Mononuclear cell (primary cell): ENCODE measurements around the gene PCDHGA2. TPM values are rescaled to one million over a fixed set of nuclear protein-coding genes. Genes with fewer than 3 reads are reported as not detected.
"Not testable (repeated sequence)": the region's sequence is repeated elsewhere in the genome, so short reads cannot be mapped to it uniquely, and the experiment has no call there.

Experiments
- H3K27me3 ChIP-seq: 2 replicates; pipeline ENCODE4 v1.6.0; 2011; ENCODE audit warnings: low read length, control low read depth; ENCODE audit not compliant: insufficient read depth
- H3K4me1 ChIP-seq: 2 replicates; pipeline ENCODE4 v1.5.1; 2011; ENCODE audit warnings: mild to moderate bottlenecking, low read length, control low read depth; ENCODE audit not compliant: insufficient read depth
- H3K4me3 ChIP-seq: 2 replicates; pipeline ENCODE4 v1.5.1; 2011; ENCODE audit warnings: mild to moderate bottlenecking, low read length, moderate library complexity
- H3K9me3 ChIP-seq: 2 replicates; pipeline ENCODE4 v1.5.1; 2011; ENCODE audit warnings: low read depth, mild to moderate bottlenecking, control low read depth, low read length
- total RNA-seq: library from RNA; depleted of rRNA; stranded (reverse); fragments of >200 nt; gene quantifications from one replicate; pipeline ENCODE4 v1.2.3, GENCODE V29; 2012

Gene PCDHGA2
- total RNA-seq, 1 donor: not detected

DNA sequence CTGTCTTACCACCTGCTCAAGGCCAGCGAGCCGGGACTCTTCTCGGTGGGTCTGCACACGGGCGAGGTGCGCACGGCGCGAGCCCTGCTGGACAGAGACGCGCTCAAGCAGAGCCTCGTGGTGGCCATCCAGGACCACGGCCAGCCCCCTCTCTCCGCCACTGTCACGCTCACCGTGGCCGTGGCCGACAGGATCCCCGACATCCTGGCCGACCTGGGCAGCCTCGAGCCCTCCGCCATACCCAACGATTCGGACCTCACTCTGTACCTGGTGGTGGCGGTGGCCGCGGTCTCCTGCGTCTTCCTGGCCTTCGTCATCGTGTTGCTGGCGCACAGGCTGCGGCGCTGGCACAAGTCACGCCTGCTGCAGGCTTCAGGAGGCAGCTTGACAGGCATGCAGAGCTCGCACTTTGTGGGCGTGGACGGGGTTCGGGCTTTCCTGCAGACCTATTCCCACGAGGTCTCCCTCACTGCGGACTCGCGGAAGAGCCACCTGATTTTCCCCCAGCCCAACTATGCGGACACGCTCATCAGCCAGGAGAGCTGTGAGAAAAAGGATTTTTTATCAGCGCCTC, 2.3 kb downstream of the PCDHGA2 start:
- peaks cover 21% of the 10 kb centered on the region for H3K9me3 ChIP-seq
- H3K27me3 ChIP-seq: peaks cover 84% of the 10 kb centered on the region

DNA sequence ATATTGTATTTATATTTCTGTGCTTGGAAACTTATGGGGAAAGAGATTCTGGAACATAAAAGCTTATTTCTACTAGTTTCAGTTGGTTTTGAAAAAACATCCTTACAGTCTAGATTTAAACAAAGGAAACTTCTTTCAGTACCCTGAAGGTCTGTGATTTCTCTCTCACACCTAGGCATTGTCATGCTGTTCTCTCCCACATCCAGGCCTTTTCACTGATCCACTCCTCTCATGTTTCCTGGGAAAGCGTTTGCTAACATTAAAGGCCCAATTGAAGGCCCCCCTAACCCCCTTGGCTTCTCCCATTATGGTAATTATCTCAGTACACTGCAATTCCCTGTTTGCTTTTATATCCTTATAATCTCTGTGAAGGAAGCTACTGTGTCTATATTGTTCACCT, 4.2 kb downstream of the PCDHGA2 start:
- no peak overlapping the region for H3K4me3 ChIP-seq
- peaks cover 75% of the 10 kb centered on the region for H3K27me3 ChIP-seq
- H3K4me1 ChIP-seq: no peaks in the 10 kb centered on the region
- H3K9me3 ChIP-seq: peaks cover 5% of the 10 kb centered on the region

More for the DNA sequence above, 2.3 kb downstream of the PCDHGA2 start:
- H3K4me1 ChIP-seq, H3K4me3 ChIP-seq: not testable (repeated sequence)

DNA sequence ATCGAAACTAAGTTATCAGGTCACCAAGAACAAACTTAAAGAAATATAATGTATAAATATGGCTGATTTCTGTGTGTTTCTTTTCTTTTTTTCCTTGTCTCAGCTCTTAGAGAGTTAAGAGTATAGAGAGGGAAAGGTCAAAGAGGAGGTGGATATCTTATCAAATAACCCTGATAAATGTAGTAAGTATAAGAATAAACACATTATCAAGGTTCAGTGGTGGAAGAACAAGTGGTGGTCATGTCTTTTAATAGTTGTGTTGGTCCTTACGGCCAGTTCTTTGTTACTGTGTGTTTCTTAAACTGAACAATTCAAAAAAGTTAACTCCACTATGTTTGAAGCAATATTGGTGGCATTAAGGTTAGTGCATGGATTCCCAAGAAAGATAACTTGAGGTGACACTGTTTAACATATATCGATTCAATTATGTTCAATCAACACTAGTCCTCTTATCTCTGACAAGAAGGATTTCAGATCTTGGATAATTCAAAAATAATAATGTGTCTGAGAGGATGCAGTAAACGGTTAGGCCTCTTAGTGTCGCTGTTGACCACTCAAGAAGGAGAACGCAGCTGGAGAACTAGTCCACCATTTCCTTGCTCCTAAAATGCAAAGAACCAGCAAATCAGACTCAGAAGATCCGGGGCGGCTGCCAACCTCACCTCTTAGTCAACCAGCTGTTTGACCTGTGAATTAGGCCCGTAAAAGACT, 4.8 kb downstream of the PCDHGA2 start, which contains the start of gene PCDHGA3:
TSS of gene PCDHGA3 (plus strand) at position 588 of the 711 bp plus-strand sequence. CDS start 205 bp downstream, outside the sequence.
- H3K27me3 ChIP-seq: peaks cover 75% of the 10 kb centered on the region
- H3K9me3 ChIP-seq: peaks cover 7% of the 10 kb centered on the region
- H3K4me3 ChIP-seq: no peak within 1 kb of the TSS
- no peaks in the 10 kb centered on the region for H3K4me1 ChIP-seq

DNA sequence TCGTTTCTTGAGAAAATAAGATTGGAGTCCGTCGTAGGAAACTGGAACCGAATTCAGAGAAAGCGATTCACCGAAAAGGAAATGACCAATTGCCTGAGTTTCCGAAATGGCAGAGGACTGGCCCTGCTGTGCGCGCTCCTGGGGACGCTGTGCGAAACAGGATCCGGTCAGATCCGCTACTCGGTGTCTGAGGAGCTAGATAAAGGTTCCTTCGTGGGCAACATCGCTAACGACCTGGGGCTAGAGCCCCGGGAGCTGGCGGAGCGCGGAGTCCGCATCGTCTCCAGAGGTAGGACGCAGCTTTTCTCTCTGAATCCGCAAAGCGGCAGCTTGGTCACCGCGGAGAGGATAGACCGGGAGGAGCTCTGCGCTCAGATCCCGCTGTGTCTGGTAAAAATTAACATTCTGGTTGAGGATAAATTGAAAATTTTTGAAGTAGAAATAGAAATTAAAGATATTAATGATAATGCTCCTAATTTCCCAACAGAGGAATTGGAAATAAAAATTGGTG, 5.4 kb downstream of the PCDHGA2 start:
- H3K9me3 ChIP-seq: peaks cover 12% of the 10 kb centered on the region
- H3K27me3 ChIP-seq: peaks cover 75% of the 10 kb centered on the region
- H3K4me3 ChIP-seq: no peak overlapping the region
- no peaks in the 10 kb centered on the region for H3K4me1 ChIP-seq

DNA sequence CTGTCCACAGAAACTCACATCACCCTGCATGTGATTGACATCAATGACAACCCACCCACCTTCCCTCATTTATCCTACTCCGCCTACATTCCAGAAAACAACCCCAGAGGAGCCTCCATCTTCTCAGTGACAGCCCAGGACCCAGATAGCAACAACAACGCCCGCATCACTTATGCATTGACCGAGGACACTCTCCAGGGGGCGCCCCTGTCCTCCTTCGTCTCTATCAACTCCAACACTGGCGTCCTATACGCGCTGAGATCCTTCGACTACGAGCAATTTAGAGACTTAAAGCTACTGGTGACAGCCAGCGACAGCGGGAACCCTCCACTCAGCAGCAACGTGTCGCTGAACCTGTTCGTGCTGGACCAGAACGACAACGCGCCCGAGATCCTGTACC, 6.8 kb downstream of the PCDHGA2 start:
- Histone ChIP-seq H3K4me1 (no peaks in the 10 kb centered on the region), H3K27me3 (peaks cover 77% of the 10 kb centered on the region), H3K9me3 (peaks cover 12% of the 10 kb centered on the region), H3K4me3 (no peak overlapping the region)

DNA sequence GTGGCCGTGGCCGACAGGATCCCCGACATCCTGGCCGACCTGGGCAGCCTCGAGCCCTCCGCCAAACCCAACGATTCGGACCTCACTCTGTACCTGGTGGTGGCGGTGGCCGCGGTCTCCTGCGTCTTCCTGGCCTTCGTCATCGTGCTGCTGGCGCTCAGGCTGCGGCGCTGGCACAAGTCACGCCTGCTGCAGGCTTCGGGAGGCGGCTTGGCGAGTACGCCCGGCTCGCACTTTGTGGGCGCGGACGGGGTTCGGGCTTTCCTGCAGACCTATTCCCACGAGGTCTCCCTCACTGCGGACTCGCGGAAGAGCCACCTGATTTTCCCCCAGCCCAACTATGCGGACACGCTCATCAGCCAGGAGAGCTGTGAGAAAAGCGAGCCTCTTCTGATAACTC, 7.5 kb downstream of the PCDHGA2 start:
- not testable (repeated sequence) for H3K4me1 ChIP-seq, H3K4me3 ChIP-seq
- H3K9me3 ChIP-seq: peaks cover 12% of the 10 kb centered on the region
- peaks cover 82% of the 10 kb centered on the region for H3K27me3 ChIP-seq

DNA sequence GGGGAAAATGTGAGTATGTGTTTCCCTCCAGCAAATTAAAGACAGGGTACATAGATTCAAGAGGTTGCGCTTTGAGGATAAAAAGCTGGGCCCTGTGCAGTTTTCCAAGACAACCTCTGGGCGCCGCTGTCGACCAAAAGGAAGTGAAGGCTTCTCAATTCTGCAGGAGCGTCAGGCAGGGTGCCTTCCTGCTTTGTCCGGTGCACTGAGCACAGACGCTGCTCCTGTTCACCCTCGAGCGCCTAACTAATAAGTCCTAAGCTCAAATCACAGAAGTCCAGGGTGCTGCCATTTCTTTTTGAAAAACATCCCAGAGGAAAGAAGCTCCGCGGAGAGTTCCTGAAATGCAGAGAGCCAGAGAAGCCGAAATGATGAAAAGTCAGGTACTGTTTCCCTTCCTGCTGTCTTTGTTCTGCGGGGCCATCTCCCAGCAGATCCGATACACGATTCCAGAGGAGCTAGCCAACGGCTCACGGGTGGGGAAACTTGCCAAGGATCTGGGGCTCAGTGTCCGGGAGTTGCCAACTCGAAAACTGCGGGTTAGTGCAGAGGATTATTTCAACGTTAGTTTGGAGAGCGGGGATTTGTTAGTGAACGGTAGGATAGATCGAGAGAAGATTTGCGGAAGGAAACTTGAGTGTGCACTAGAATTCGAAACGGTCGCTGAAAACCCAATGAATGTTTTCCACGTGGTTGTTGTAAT, 11.5 kb downstream of the PCDHGA2 start, which contains the start of gene PCDHGB1:
TSS of gene PCDHGB1 (plus strand) at position 183 of the 703 bp plus-strand sequence. CDS start at position 345, 162 bp downstream.
- Histone ChIP-seq H3K4me3 (no peak within 1 kb of the TSS), H3K4me1 (no peaks in the 10 kb centered on the region), H3K27me3 (peaks cover 79% of the 10 kb centered on the region), H3K9me3 (peaks cover 10% of the 10 kb centered on the region)

DNA sequence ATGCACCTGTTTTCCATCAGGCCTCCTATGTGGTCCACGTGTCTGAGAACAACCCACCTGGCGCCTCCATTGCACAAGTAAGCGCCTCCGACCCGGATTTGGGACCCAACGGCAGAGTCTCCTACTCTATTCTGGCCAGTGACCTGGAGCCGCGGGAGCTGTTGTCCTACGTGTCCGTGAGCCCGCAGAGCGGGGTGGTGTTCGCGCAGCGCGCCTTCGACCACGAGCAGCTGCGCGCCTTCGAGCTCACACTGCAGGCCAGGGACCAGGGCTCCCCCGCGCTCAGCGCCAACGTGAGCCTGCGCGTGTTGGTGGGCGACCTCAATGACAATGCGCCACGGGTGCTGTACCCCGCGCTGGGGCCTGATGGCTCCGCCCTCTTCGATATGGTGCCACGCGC, 13.0 kb downstream of the PCDHGA2 start:
- peaks cover 10% of the 10 kb centered on the region for H3K9me3 ChIP-seq
- H3K4me1 ChIP-seq: no peaks in the 10 kb centered on the region
- peaks cover 84% of the 10 kb centered on the region for H3K27me3 ChIP-seq
- no peak overlapping the region for H3K4me3 ChIP-seq

DNA sequence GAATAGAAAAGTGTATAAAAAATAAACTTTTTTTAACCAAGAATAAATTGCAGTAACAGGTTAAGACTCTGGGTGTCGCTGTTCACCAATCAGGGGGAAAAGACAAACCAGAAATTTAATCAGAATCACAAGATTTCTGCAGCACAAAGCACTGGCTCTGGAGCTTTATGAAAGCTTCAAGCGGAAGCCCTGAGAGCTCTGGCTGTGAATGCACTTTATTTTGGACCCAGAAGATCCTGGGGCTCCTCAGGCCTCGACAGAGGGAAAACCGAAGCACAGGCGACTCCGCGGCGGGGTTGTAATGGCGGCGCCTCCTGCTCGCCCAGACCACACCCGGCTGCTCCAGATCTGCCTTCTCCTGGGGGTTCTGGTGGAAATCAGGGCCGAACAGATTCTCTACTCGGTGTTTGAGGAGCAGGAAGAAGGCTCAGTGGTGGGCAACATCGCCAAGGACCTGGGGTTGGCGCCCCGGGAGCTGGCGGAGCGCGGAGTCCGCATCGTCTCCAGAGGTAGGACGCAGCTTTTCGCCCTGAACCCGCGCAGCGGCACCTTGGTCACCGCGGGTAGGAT, 16.4 kb downstream of the PCDHGA2 start, which contains the start of gene PCDHGA4:
TSS of gene PCDHGA4 (plus strand) at position 122 of the 570 bp plus-strand sequence. CDS start at position 209, 87 bp downstream.
- Histone ChIP-seq H3K27me3 (peaks cover 90% of the 10 kb centered on the region), H3K9me3 (peaks cover 4% of the 10 kb centered on the region), H3K4me3 (no peak within 1 kb of the TSS), H3K4me1 (no peaks in the 10 kb centered on the region)

DNA sequence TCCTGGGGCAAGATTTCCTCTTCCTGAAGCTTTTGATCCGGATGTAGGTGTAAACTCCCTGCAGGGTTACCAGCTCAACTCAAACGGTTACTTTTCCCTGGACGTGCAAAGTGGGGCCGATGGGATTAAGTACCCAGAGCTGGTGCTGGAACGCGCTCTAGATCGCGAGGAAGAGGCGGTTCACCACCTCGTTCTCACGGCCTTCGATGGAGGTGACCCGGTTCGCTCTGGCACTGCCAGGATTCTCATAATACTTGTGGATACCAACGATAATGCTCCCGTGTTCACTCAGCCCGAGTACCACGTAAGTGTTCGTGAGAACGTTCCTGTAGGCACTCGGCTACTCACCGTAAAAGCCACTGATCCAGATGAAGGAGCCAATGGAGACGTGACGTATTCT, 17.1 kb downstream of the PCDHGA2 start:
- peaks cover 92% of the 10 kb centered on the region for H3K27me3 ChIP-seq
- no peaks in the 10 kb centered on the region for H3K4me1 ChIP-seq
- peaks cover 4% of the 10 kb centered on the region for H3K9me3 ChIP-seq
- no peak overlapping the region for H3K4me3 ChIP-seq

DNA sequence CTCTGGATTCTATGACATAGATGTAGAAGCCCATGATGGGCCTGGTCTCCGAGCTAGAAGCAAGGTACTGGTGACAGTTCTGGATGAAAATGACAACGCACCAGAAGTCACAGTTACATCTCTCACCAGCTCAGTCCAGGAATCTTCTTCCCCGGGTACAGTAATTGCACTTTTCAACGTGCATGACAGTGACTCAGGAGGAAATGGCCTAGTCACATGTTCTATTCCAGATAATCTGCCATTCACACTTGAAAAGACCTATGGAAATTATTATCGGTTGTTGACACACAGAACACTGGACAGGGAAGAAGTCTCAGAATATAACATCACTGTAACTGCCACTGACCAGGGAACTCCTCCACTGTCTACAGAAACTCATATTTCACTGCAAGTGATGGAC, 17.6 kb downstream of the PCDHGA2 start:
- no peak overlapping the region for H3K4me3 ChIP-seq
- no peaks in the 10 kb centered on the region for H3K4me1 ChIP-seq
- peaks cover 3% of the 10 kb centered on the region for H3K9me3 ChIP-seq
- peaks cover 91% of the 10 kb centered on the region for H3K27me3 ChIP-seq

DNA sequence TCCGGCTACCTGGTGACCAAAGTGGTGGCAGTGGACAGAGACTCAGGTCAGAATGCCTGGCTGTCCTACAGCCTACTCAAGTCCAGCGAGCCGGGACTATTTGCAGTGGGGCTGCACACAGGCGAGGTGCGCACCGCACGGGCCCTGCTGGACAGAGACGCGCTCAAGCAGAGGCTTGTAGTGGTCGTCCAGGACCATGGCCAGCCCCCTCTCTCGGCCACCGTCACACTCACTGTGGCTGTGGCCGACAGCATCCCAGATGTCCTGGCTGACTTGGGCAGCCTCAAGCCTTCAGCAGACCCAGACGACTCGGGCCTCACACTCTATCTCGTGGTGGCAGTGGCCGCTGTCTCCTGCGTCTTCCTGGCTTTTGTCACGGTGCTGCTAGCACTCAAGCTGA, 18.4 kb downstream of the PCDHGA2 start:
- no peak overlapping the region for H3K4me3 ChIP-seq
- H3K9me3 ChIP-seq: no peaks in the 10 kb centered on the region
- H3K27me3 ChIP-seq: peaks cover 91% of the 10 kb centered on the region
- no peaks in the 10 kb centered on the region for H3K4me1 ChIP-seq

DNA sequence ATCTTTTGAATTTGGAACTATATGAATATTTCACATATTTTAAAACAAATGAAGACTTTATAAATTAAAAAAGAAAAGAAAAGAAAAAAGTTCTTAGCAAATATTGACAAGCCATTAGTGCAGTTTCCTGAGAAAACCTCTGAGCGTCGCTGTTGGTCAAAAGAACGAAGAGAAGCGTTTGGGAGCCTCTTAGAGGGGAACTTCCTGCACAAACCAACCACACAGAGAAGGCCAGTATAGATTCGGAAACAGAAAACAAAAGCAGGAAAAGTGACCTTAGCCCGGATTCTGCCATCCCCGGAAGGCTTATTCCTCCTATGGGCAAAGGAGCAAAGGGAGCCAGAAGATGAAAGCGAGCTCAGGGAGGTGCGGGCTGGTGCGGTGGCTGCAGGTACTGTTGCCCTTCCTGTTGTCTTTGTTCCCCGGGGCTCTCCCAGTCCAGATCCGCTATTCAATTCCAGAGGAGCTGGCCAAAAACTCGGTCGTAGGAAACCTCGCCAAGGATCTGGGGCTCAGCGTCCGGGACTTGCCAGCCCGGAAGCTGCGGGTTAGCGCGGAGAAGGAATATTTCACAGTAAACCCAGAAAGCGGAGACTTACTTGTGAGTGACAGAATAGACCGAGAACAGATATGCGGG, 21.3 kb downstream of the PCDHGA2 start, which contains the start of gene PCDHGB2:
TSS of gene PCDHGB2 (plus strand) at position 205 of the 637 bp plus-strand sequence. CDS start at position 347, 142 bp downstream.
- Histone ChIP-seq H3K4me3 (peak within 1 kb of the TSS; percentile 12), H3K9me3 (peaks cover 7% of the 10 kb centered on the region), H3K27me3 (peaks cover 93% of the 10 kb centered on the region), H3K4me1 (no peaks in the 10 kb centered on the region)

DNA sequence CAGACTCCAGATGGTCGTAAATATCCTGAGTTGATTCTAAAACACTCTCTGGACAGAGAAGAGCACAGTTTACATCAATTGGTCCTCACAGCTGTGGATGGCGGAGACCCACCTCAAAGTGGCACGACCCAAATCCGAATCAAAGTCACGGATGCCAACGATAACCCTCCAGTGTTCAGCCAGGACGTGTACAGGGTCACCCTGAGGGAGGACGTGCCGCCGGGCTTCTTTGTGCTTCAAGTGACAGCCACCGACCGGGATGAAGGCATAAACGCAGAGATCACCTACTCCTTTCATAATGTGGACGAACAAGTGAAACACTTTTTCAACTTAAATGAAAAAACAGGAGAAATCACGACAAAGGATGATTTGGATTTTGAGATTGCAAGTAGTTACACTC, 22.1 kb downstream of the PCDHGA2 start:
- Histone ChIP-seq H3K9me3 (peaks cover 14% of the 10 kb centered on the region), H3K27me3 (peaks cover 93% of the 10 kb centered on the region), H3K4me1 (no peaks in the 10 kb centered on the region), H3K4me3 (no peak overlapping the region)
